ENCODE data around the gene NEK8. TPM values are rescaled to one million over a fixed set of nuclear protein-coding genes. Genes with fewer than 3 reads are reported as not detected.

NEK8 gene
- total and polyA plus RNA-seq, 9 donors = 1.9 to 8.3 (median 3.2) TPM

- H3K4me1 ChIP-seq (ENCODE audit: insufficient read depth) = no peaks in the 10 kb centered on the region
- no peak overlapping the region for H3K4me3 ChIP-seq
- WGBS, 3 donors = 80 to 86% (median 82%) methylated on average over 4 of the region's 4 CpGs
- H3K27ac ChIP-seq = no peak overlapping the region
- H3K36me3 ChIP-seq = no peaks in the 10 kb centered on the region
- no peak for DNase-seq
- TF ChIP-seq CTCF (IDR thresholded peaks at IDR 0.05) (no peak), EP300 (IDR thresholded peaks at IDR 0.05) (no peak), POLR2A (IDR thresholded peaks at IDR 0.05) (no peak)
- H3K27me3 ChIP-seq = no peaks in the 10 kb centered on the region
- intact Hi-C loops (cut with DNase I) = no loop called here
- no peaks in the 10 kb centered on the region for H3K9me3 ChIP-seq
These were observed 42.3 kb upstream of the NEK8 start for GRCh38 chr17:28686296-28686695.

GRCh38 chr17:28688481-28688880, 40.1 kb upstream of the NEK8 start:
- no peak overlapping the region for H3K4me3 ChIP-seq
- no peak overlapping the region for H3K27ac ChIP-seq
- WGBS, 3 donors = 89 to 92% (median 89%) methylated on average over 4 of the region's 4 CpGs
- intact Hi-C loops (cut with DNase I) = no loop called here
- H3K4me1 ChIP-seq (ENCODE audit: insufficient read depth) = no peaks in the 10 kb centered on the region
- no peak for DNase-seq
- no peaks in the 10 kb centered on the region for H3K27me3 ChIP-seq
- TF ChIP-seq CTCF (IDR thresholded peaks at IDR 0.05) (no peak), EP300 (IDR thresholded peaks at IDR 0.05) (no peak), POLR2A (IDR thresholded peaks at IDR 0.05) (no peak)
- no peaks in the 10 kb centered on the region for H3K36me3 ChIP-seq
- no peaks in the 10 kb centered on the region for H3K9me3 ChIP-seq

DNA sequence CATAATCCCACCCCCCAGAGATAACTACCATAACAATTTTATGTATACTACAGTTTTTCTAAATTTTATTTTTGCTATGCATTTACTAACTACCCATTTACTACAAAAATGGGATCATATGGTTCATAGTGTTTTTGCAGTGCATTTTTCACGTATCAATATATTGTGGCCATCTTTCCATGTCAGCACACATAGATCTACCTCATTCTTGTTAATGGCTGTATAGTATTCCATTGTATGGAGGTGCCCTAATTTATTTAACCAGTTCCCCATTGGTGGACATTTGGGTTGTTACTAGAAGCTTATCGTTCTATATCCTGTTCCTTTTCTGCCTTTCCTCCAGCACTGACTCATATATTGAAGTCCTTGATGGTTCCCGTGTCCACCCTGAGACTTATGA, 39.6 kb upstream of the NEK8 start:
- Histone ChIP-seq H3K4me3 (no peak overlapping the region), H3K27ac (no peak overlapping the region), H3K27me3 (no peaks in the 10 kb centered on the region), H3K9me3 (no peaks in the 10 kb centered on the region), H3K4me1 (ENCODE audit: insufficient read depth) (no peaks in the 10 kb centered on the region), H3K36me3 (no peaks in the 10 kb centered on the region)
- intact Hi-C loops (cut with DNase I) = no loop called here
- 93 to 98% (median 96%) methylated on average over 3 of the region's 3 CpGs for WGBS, 3 donors
- DNase-seq = no peak
- TF ChIP-seq CTCF (IDR thresholded peaks at IDR 0.05) (no peak), POLR2A (IDR thresholded peaks at IDR 0.05) (no peak)

DNA sequence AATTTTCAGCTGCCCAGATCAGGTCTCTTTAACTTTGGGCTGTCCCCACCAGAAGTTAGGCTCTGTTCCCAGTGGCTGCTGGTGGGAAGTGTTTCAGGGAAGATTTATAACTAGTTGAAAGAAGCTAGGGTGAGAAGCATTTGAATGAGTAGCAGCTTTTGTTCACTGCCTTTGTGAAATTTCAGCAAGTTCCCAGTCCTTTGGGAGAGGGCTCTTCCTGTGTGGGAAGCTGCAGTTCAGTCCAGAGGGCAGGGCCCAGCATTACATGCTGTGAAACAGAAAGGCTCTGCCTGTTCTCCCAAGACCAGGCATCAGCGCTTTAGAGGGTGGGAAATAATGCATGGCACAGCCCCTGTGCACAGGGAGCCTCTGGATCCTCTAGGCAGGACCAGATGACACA, 34.7 kb upstream of the NEK8 start:
- Histone ChIP-seq H3K4me1 (ENCODE audit: insufficient read depth) (no peaks in the 10 kb centered on the region), H3K27me3 (no peaks in the 10 kb centered on the region), H3K36me3 (peaks cover 2% of the 10 kb centered on the region), H3K9me3 (no peaks in the 10 kb centered on the region), H3K27ac (no peak overlapping the region), H3K4me3 (no peak overlapping the region)
- DNase-seq = no peak
- intact Hi-C loops (cut with DNase I) = no loop called here
- TF ChIP-seq CTCF (IDR thresholded peaks at IDR 0.05) = no peak
- WGBS, 3 donors = 65 to 97% (median 88%) methylated on average over 1 of the region's 1 CpG
